ENCODE data around the gene FBN2. TPM values are rescaled to one million over a fixed set of nuclear protein-coding genes. Genes with fewer than 3 reads are reported as not detected.

FBN2 gene
- total and polyA plus RNA-seq, 2 of the 4 experiments (the other 2 are of a cell fraction), result 26.7 to 69.0 TPM

DNA sequence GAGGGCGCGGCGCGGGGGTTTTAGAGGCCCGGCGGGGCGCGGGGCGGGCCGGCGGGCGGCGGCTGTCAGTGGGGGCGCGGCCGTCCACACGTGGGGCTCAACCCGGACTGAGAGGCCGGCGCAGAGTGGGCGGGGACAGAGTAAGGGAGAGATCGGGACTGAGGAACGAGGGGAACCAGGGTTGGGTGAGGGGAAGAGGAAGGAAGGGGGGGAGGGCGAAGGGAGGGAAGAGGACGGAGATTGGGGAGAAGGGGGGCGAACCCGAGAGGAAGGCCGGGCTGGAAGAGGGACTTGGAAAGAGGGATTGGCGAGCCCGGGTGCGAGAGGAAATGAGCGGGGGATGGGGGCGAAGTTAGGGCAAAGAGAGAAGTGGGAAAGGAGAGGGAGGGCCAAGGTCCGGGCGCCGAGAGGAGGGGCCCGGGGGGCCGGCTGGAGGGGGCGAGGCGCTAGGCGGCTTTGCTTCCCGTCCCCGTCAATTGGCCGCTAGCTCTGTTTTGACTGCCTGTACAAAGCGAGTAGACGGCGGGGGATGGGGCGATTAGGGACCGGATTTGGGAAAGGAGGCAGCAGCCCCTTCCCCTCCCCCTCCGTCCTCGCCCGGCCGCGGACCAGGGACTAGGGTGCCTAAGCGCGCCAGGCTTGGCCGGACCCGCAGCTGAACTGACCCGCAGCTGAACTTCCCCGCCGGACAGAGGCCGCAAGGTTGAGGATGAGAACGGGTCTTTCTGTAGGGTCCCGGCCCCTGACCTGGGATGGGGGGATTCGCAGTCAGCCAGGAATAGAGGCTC lies 399 bp upstream of the FBN2 start:
- Histone ChIP-seq H3K23ac (ENCODE audit: low read depth, low read length) (peak overlapping the region; percentile 60), H4K20me1 (ENCODE audit: insufficient read depth, low read length) (peaks cover 19% of the 10 kb centered on the region; the same call in 1 of the 2 replicates), H2AK9ac (replicated peaks; ENCODE audit: low read depth, low read length, poor library complexity) (peak overlapping the region; percentile 97), H3K9me1 (ENCODE audit: insufficient read depth, low read length) (peaks cover 7% of the 10 kb centered on the region), H4K91ac (ENCODE audit: insufficient read depth, low read depth, low read length) (peak overlapping the region; percentile 85), H3K9me3 (ENCODE audit: control insufficient read depth, insufficient read depth, low read length) (no peaks in the 10 kb centered on the region; the same call in 1 of the 2 replicates), H2AK5ac (ENCODE audit: low read depth, low read length) (peak overlapping the region; percentile 67; the same call in 1 of the 2 replicates), H3K56ac (ENCODE audit: extremely low read depth, insufficient read depth, low read length) (peak overlapping the region; percentile 32; the same call in 1 of the 2 replicates), H3K4ac (ENCODE audit: low read depth, low read length) (peak overlapping the region; percentile 85), H2BK5ac (ENCODE audit: low read depth, low read length, poor library complexity, severe bottlenecking) (peak overlapping the region; percentile 60), H3K4me3 (ENCODE audit: insufficient read depth, low read depth, low read length) (peak overlapping the region; percentile 81), H3K79me1 (ENCODE audit: low read depth in 1 of 2, low read length in 2 of 2) (peaks cover 4 to 17% of the 10 kb centered on the region in 2 experiments; a peak in 3 of 4 replicates), H2BK20ac (ENCODE audit: low read depth, low read length) (no peak overlapping the region), H3K27ac (ENCODE audit: insufficient read depth, low read length) (peak overlapping the region; percentile 81), H3K9ac (ENCODE audit: low read depth, low read length) (peak overlapping the region; percentile 72), H3K18ac (ENCODE audit: low read depth, low read length) (peak overlapping the region; percentile 33; the same call in 1 of the 2 replicates), H2BK15ac (ENCODE audit: low read depth, low read length) (peak overlapping the region; percentile 39; the same call in 1 of the 3 replicates), H2AFZ (replicated peaks; ENCODE audit: low read length, poor library complexity) (peak overlapping the region; percentile 96), H4K8ac (ENCODE audit: low read depth in 2 of 2, low read length in 2 of 2) (peak overlapping the region; percentile 78 to 79; a peak in 3 of 4 replicates), H3K27me3 (ENCODE audit: control insufficient read depth, insufficient read depth, low read length) (no peaks in the 10 kb centered on the region), H3K4me2 (ENCODE audit: low read depth, low read length) (peak overlapping the region; percentile 74), H3K36me3 (ENCODE audit: control insufficient read depth, insufficient read depth, low read length) (peaks cover 4% of the 10 kb centered on the region; the same call in 1 of the 2 replicates), H3K4me1 (ENCODE audit: control insufficient read depth, insufficient read depth, low read length) (peaks cover 6% of the 10 kb centered on the region), H3K14ac (replicated peaks; ENCODE audit: low read depth, low read length) (no peak overlapping the region; the same call in 1 of the 2 replicates), H4K5ac (ENCODE audit: low read depth, low read length) (peak overlapping the region; percentile 20; the same call in 1 of the 2 replicates), H2BK120ac (ENCODE audit: low read depth, low read length) (peak overlapping the region; percentile 82)
- CTCF ChIA-PET, result interaction anchor here (2.2 kb wide), 1 partner anchor 134 kb away, joined by 7 read pairs; no protein-coding TSS in a partner anchor
- in situ Hi-C loops (cut with MboI; ENCODE audit: low sequenced_read_pairs), result loop anchor here (5.0 kb wide), 1 partner anchor 134 kb away; no protein-coding TSS in a partner anchor
- intact Hi-C loops (cut with micrococcal nuclease), result loop anchor here (1.0 to 10.0 kb wide), 5 partner anchors 34 to 306 kb away; no protein-coding TSS in a partner anchor
- dilution Hi-C loops (cut with HindIII; ENCODE audit: low sequenced_read_pairs, unreplicated experiment), result no loop called here
- 0% methylated on average over 10 of the region's 65 CpGs; no CpG with 5 or more reads in 1 of the 2 experiments for WGBS, 2 experiments (ENCODE audit: extremely low coverage in 2 of 2, insufficient read length in 1 of 2)
- DNase-seq (peak; percentile 80), ATAC-seq (ENCODE audit: low read depth) (peak; percentile 89)
- TF ChIP-seq, protein P1, sequence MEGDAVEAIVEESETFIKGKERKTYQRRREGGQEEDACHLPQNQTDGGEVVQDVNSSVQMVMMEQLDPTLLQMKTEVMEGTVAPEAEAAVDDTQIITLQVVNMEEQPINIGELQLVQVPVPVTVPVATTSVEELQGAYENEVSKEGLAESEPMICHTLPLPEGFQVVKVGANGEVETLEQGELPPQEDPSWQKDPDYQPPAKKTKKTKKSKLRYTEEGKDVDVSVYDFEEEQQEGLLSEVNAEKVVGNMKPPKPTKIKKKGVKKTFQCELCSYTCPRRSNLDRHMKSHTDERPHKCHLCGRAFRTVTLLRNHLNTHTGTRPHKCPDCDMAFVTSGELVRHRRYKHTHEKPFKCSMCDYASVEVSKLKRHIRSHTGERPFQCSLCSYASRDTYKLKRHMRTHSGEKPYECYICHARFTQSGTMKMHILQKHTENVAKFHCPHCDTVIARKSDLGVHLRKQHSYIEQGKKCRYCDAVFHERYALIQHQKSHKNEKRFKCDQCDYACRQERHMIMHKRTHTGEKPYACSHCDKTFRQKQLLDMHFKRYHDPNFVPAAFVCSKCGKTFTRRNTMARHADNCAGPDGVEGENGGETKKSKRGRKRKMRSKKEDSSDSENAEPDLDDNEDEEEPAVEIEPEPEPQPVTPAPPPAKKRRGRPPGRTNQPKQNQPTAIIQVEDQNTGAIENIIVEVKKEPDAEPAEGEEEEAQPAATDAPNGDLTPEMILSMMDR (conservative IDR thresholded peaks at IDR 0.05; ENCODE audit: low read depth, low read length), result no peak
- TF ChIP-seq BHLHE40 (IDR thresholded peaks at IDR 0.05; ENCODE audit: low read depth, low read length) (no peak), MAZ (IDR thresholded peaks at IDR 0.05; ENCODE audit: borderline replicate concordance, low read depth, low read length) (peak; percentile 45; the same call in 1 of the 2 replicates), MXI1 (IDR thresholded peaks at IDR 0.05; ENCODE audit: borderline replicate concordance, low read depth, low read length) (peak; percentile 95)
- TF ChIP-seq, protein P2, sequence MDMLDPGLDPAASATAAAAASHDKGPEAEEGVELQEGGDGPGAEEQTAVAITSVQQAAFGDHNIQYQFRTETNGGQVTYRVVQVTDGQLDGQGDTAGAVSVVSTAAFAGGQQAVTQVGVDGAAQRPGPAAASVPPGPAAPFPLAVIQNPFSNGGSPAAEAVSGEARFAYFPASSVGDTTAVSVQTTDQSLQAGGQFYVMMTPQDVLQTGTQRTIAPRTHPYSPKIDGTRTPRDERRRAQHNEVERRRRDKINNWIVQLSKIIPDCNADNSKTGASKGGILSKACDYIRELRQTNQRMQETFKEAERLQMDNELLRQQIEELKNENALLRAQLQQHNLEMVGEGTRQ (IDR thresholded peaks at IDR 0.05; ENCODE audit: low read depth, low read length), result peak; percentile 41
- BruUV-seq (replicated peaks), result no TSS peak
- POLR2A ChIA-PET (ENCODE audit: unreplicated experiment), result interaction anchor here (1.9 kb wide), 1 partner anchor 135 kb away, joined by 8 read pairs; no protein-coding TSS in a partner anchor
